Measurements from ENCODE around the gene PRPSAP1. TPM values are rescaled to one million over a fixed set of nuclear protein-coding genes. Genes with fewer than 3 reads are reported as not detected.
"Not testable (repeated sequence)": the region's sequence is repeated elsewhere in the genome, so short reads cannot be mapped to it uniquely, and the experiment has no call there.

The PRPSAP1 gene
- total RNA-seq, 1 donor from 2014 or later: 69.7 TPM

DNA sequence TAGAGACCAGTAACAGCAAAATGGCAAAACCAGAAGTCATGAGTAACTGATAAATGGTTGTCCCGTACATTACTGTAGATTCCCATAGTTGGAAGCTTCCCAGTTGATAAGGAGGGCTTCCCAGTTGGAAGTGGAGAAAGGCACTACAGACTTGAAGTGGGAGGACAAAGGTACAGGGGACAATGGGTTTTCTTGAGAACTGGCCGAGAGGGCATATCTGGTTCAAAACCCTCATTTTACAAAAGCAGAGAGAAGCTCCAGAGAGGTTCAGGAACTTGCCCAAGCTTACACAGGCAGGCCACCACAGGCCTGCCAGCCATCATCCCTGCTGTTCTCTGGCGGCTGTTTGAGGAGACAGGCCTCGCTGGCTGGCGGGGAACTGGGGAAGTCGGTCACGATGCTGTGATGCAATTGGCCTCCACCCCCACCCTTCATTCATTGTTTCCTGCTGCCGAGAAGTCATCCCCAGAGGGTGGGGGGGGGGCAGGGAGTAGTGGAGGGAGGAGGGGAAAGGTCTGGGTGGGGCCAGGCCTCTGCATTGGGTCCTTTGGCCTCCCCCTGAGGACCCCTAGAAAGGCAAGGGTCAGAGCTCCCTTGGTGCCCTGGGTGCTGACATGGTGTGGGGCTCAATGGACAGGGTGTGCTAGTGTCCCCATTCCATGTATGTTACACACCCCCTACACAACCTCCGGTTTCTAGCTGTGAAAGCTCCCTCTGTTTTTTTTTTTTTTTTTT is 85.5 kb downstream of the PRPSAP1 start:
- H3K4me3 Mint-ChIP-seq (ENCODE audit: unreplicated experiment): peak overlapping the region; percentile 18
- H3K27ac Mint-ChIP-seq (ENCODE audit: unreplicated experiment): peak overlapping the region; percentile 18
- DNase-seq (ENCODE audit: extremely low spot score, unreplicated experiment): no peak
- no peaks in the 10 kb centered on the region for H3K27me3 Mint-ChIP-seq (ENCODE audit: unreplicated experiment)
- H3K9me3 Mint-ChIP-seq (ENCODE audit: unreplicated experiment): no peaks in the 10 kb centered on the region
- H3K36me3 Mint-ChIP-seq (ENCODE audit: unreplicated experiment): no peaks in the 10 kb centered on the region
- H3K4me1 Mint-ChIP-seq (ENCODE audit: unreplicated experiment): peaks cover 34% of the 10 kb centered on the region
- no peak for TF ChIP-seq CTCF (IDR thresholded peaks at IDR 0.05)

DNA sequence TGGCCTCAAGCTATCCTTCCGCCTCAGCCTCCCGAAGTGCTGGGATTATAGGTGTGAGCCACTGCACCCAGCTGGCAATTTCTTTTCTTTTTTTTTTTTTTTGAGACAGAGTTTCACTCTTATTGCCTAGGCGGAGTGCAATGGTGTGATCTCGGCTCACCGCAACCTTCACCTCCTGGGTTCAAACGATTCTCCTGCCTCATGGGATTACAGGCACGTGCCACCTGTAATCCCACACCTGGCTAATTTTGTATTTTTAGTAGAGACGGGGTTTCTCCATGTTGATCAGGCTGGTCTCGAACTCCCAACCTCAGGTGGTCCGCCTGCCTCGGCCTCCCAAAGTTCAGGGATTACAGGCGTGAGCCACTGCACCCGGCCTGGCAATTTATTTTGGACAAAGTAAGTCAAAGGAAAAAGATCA is 86.1 kb downstream of the PRPSAP1 start:
- H3K9me3 Mint-ChIP-seq (ENCODE audit: unreplicated experiment); H3K36me3 Mint-ChIP-seq (ENCODE audit: unreplicated experiment); DNase-seq (ENCODE audit: extremely low spot score, unreplicated experiment); H3K27me3 Mint-ChIP-seq (ENCODE audit: unreplicated experiment): not testable (repeated sequence)
- peaks cover 34% of the 10 kb centered on the region for H3K4me1 Mint-ChIP-seq (ENCODE audit: unreplicated experiment)
- H3K4me3 Mint-ChIP-seq (ENCODE audit: unreplicated experiment): peak overlapping the region; percentile 18
- H3K27ac Mint-ChIP-seq (ENCODE audit: unreplicated experiment): peak overlapping the region; percentile 18

GRCh38 chr17:76267051-76267576 is 86.6 kb downstream of the PRPSAP1 start:
- Mint-ChIP-seq H3K4me3 (ENCODE audit: unreplicated experiment) (peak overlapping the region; percentile 79), H3K27ac (ENCODE audit: unreplicated experiment) (peak overlapping the region; percentile 76), H3K4me1 (ENCODE audit: unreplicated experiment) (peaks cover 34% of the 10 kb centered on the region), H3K9me3 (ENCODE audit: unreplicated experiment) (no peaks in the 10 kb centered on the region), H3K27me3 (ENCODE audit: unreplicated experiment) (no peaks in the 10 kb centered on the region), H3K36me3 (ENCODE audit: unreplicated experiment) (no peaks in the 10 kb centered on the region)
- TF ChIP-seq CTCF (IDR thresholded peaks at IDR 0.05): no peak
- DNase-seq (ENCODE audit: extremely low spot score, unreplicated experiment): no peak

DNA sequence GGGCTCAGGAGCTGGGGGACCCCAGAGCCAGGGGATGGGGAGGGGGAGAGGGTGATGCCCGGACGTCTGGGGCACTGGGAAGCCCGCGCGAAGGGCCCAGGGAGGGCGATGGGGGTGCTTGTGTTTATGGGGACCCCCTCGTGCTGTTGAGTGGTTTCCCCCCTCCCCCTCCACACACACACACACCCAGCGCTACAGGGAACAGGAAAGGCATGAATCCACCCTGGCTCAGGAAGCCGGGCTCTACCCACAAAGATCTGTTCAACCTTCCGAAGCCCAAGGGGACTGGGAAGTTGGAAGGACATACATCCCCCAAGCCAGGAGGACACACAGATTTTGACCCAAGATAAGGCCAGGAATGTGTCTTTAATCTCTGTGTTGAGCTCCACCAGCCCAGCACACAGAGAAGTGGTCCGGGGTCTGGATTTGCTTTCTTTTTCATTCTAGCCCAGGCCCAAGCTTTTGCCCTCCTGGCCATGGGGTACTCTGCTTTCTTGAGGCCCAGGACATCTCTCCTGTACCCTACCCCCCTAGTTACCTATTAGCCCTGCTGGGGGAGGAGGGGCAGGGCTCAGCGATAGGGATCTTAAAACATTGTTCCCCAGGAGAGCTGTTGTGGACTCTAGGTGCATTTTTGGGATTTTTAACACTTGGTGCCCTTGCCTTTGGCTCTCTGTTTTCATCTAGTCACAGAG is 87.3 kb downstream of the PRPSAP1 start:
- H3K27ac Mint-ChIP-seq (ENCODE audit: unreplicated experiment): peak overlapping the region; percentile 76

GRCh38 chr17:76265624-76266243 is 88.0 kb downstream of the PRPSAP1 start:
- TF ChIP-seq CTCF (IDR thresholded peaks at IDR 0.05): no peak
- no peaks in the 10 kb centered on the region for H3K27me3 Mint-ChIP-seq (ENCODE audit: unreplicated experiment)
- peak overlapping the region; percentile 79 for H3K4me3 Mint-ChIP-seq (ENCODE audit: unreplicated experiment)
- H3K9me3 Mint-ChIP-seq (ENCODE audit: unreplicated experiment): no peaks in the 10 kb centered on the region
- no peak for DNase-seq (ENCODE audit: extremely low spot score, unreplicated experiment)
- peaks cover 34% of the 10 kb centered on the region for H3K4me1 Mint-ChIP-seq (ENCODE audit: unreplicated experiment)
- H3K36me3 Mint-ChIP-seq (ENCODE audit: unreplicated experiment): no peaks in the 10 kb centered on the region
- peak overlapping the region; percentile 76 for H3K27ac Mint-ChIP-seq (ENCODE audit: unreplicated experiment)

More for the DNA sequence above, 87.3 kb downstream of the PRPSAP1 start:
- Mint-ChIP-seq H3K4me1 (ENCODE audit: unreplicated experiment) (peaks cover 34% of the 10 kb centered on the region), H3K4me3 (ENCODE audit: unreplicated experiment) (peak overlapping the region; percentile 79), H3K9me3 (ENCODE audit: unreplicated experiment) (no peaks in the 10 kb centered on the region), H3K36me3 (ENCODE audit: unreplicated experiment) (no peaks in the 10 kb centered on the region), H3K27me3 (ENCODE audit: unreplicated experiment) (no peaks in the 10 kb centered on the region)
- no peak for DNase-seq (ENCODE audit: extremely low spot score, unreplicated experiment)
- TF ChIP-seq CTCF (IDR thresholded peaks at IDR 0.05): no peak
